Measurements from ENCODE around the gene CDK12. TPM values are rescaled to one million over a fixed set of nuclear protein-coding genes. Genes with fewer than 3 reads are reported as not detected.
"Not testable (repeated sequence)": the region's sequence is repeated elsewhere in the genome, so short reads cannot be mapped to it uniquely, and the experiment has no call there.

Gene CDK12
- total RNA-seq, 4 donors from 2014 or later, result 10.6 to 20.9 (median 14.2) TPM

DNA sequence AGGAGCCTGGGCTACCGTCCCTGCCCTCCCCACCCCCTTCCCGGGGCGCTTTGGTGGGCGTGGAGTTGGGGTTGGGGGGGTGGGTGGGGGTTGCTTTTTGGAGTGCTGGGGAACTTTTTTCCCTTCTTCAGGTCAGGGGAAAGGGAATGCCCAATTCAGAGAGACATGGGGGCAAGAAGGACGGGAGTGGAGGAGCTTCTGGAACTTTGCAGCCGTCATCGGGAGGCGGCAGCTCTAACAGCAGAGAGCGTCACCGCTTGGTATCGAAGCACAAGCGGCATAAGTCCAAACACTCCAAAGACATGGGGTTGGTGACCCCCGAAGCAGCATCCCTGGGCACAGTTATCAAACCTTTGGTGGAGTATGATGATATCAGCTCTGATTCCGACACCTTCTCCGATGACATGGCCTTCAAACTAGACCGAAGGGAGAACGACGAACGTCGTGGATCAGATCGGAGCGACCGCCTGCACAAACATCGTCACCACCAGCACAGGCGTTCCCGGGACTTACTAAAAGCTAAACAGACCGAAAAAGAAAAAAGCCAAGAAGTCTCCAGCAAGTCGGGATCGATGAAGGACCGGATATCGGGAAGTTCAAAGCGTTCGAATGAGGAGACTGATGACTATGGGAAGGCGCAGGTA is 762 bp downstream of the CDK12 start:
- in situ Hi-C loops (cut with MboI; ENCODE audit: low sequenced_read_pairs in 4 of 4), result no loop called here

GRCh38 chr17:39462631-39463375 is 1.5 kb downstream of the CDK12 start:
- no peak for DNase-seq
- H3K27ac ChIP-seq, result peak overlapping the region; percentile 97 to 99 (median 98)

More for the DNA sequence above, 762 bp downstream of the CDK12 start:
- no peak for DNase-seq
- Histone ChIP-seq H3K4me3 (peak overlapping the region; percentile 87 to 99 (median 94)), H3K27me3 (no peaks in the 10 kb centered on the region), H3K27ac (peak overlapping the region; percentile 97 to 99 (median 98)), H3K4me1 (peaks cover 25 to 26% of the 10 kb centered on the region in 2 donors), H3K9me3 (no peaks in the 10 kb centered on the region), H3K36me3 (no peaks in the 10 kb centered on the region)
- peak; percentile 13 to 32 for ATAC-seq
- TF ChIP-seq CTCF (IDR thresholded peaks at IDR 0.05 in 4 of 5, conservative IDR thresholded peaks at IDR 0.05 in 1 of 5), result no peak
- TF ChIP-seq POLR2A (IDR thresholded peaks at IDR 0.05), result no peak
- intact Hi-C loops (cut with DNase I; ENCODE audit: low total_unique reads), result loop anchor here (1.0 to 5.0 kb wide), 3 partner anchors 11 to 180 kb away; partner anchors contain the start of genes FBXL20 and MED1

DNA sequence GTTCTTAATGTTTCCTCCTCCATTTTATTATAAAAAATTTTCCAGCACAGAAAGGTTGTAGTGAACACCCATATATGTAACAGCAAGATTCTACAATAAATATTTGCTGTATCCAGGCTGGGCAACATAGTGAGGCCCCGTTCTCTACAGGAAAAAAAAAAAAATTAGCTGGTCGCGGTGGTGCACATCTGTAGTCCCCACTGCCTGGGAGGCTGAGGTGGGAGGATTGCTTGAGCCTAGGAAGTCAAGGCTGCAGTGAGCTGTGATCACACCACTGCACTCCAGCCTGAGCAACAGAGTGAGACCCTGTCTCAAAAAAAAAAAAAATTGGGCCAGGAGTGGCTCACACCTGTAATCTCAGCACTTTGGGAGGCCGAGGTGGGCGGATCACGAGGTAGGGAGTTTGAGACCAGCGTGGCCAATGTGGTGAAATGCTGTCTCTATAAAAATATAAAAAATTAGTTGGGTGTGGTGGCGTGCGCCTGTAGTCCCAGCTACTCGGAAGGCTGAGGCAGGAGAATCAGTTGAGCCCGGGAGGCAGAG is 3.4 kb downstream of the CDK12 start:
- ATAC-seq; H3K9me3 ChIP-seq; H3K27me3 ChIP-seq; H3K27ac ChIP-seq; DNase-seq; in situ Hi-C loops (cut with MboI; ENCODE audit: low sequenced_read_pairs in 4 of 4); H3K36me3 ChIP-seq: not testable (repeated sequence)
- H3K4me1 ChIP-seq, result peaks cover 26 to 29% of the 10 kb centered on the region in 2 donors
- peak overlapping the region; percentile 87 to 99 (median 94) for H3K4me3 ChIP-seq
- intact Hi-C loops (cut with DNase I; ENCODE audit: low total_unique reads), result loop anchor here (5.0 kb wide), 1 partner anchor 182 kb away; no protein-coding TSS in a partner anchor

More at GRCh38 chr17:39462631-39463375, 1.5 kb downstream of the CDK12 start:
- Histone ChIP-seq H3K9me3 (no peaks in the 10 kb centered on the region), H3K27me3 (no peaks in the 10 kb centered on the region), H3K4me3 (peak overlapping the region; percentile 87 to 99 (median 94)), H3K36me3 (no peaks in the 10 kb centered on the region), H3K4me1 (peaks cover 26 to 29% of the 10 kb centered on the region in 2 donors)
- in situ Hi-C loops (cut with MboI; ENCODE audit: low sequenced_read_pairs in 4 of 4) (no loop called here), intact Hi-C loops (cut with DNase I; ENCODE audit: low total_unique reads) (loop anchor here (5.0 kb wide), 1 partner anchor 181 kb away; no protein-coding TSS in a partner anchor)
- no peak for ATAC-seq
- no peak for TF ChIP-seq POLR2A (IDR thresholded peaks at IDR 0.05)
- TF ChIP-seq CTCF (IDR thresholded peaks at IDR 0.05 in 4 of 5, conservative IDR thresholded peaks at IDR 0.05 in 1 of 5), result no peak

DNA sequence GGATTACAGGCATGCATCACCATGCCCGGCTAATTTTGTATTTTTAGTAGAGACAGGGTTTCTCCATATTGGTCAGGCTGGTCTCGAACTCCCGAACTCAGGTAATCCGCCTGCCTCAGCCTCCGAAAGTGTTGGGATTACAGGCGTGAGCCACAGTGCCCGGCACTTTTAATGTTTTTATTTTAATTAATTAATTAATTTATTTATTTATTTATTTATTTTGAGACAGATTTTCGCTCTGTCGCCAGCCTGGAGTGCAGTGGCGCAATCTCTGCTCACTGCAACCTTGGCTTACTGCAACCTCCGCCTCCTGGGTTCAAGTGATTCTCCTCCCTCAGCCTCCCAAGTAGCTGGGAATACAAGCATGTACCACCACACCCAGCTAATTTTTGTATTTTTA is 7.3 kb downstream of the CDK12 start:
- H3K4me3 ChIP-seq; DNase-seq; ATAC-seq; H3K27ac ChIP-seq; H3K27me3 ChIP-seq; H3K9me3 ChIP-seq; in situ Hi-C loops (cut with MboI; ENCODE audit: low sequenced_read_pairs in 4 of 4); intact Hi-C loops (cut with DNase I; ENCODE audit: low total_unique reads): not testable (repeated sequence)
- peaks cover 23 to 24% of the 10 kb centered on the region in 2 donors for H3K4me1 ChIP-seq
- H3K36me3 ChIP-seq, result peaks cover 0 to 41% of the 10 kb centered on the region in 2 donors

GRCh38 chr17:39473310-39473709 is 12.0 kb downstream of the CDK12 start:
- no peaks in the 10 kb centered on the region for H3K4me1 ChIP-seq
- no peak overlapping the region for H3K27ac ChIP-seq
- no peak for TF ChIP-seq CTCF (IDR thresholded peaks at IDR 0.05 in 4 of 5, conservative IDR thresholded peaks at IDR 0.05 in 1 of 5)
- TF ChIP-seq POLR2A (IDR thresholded peaks at IDR 0.05), result no peak
- H3K4me3 ChIP-seq, result no peak overlapping the region
- no peak for DNase-seq
- no peaks in the 10 kb centered on the region for H3K9me3 ChIP-seq
- H3K27me3 ChIP-seq, result no peaks in the 10 kb centered on the region
- H3K36me3 ChIP-seq, result peaks cover 0 to 51% of the 10 kb centered on the region in 2 donors
- intact Hi-C loops (cut with DNase I; ENCODE audit: low total_unique reads) (no loop called here), in situ Hi-C loops (cut with MboI; ENCODE audit: low sequenced_read_pairs in 4 of 4) (no loop called here)
- ATAC-seq, result no peak

DNA sequence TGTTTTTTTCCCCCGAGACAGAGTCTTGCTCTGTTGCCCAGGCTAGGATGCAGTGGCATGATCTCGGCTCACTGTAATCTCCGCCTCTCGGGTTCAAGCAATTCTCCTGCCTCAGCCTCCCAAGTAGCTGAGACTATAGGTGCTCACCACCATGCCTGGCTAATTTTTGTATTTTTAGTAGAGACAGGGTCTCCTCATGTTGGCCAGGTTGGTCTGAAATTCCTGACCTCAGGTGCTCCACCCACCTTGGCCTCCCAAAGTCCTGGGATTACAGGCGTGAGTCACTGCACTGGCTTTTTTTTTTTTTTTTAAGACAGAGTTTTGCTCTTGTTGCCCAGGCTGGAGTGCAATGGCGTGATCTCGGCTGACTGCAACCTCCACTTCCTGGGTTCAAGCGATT is 18.3 kb downstream of the CDK12 start:
- in situ Hi-C loops (cut with MboI; ENCODE audit: low sequenced_read_pairs in 4 of 4); intact Hi-C loops (cut with DNase I; ENCODE audit: low total_unique reads); H3K4me3 ChIP-seq; DNase-seq; H3K9me3 ChIP-seq; H3K36me3 ChIP-seq; H3K27me3 ChIP-seq; H3K27ac ChIP-seq; ATAC-seq; H3K4me1 ChIP-seq: not testable (repeated sequence)

Data from gastrocnemius medialis (tissue), 4 donors.